Kidney (tissue), 14 donors: ENCODE data around the gene DUSP16. TPM values are rescaled to one million over a fixed set of nuclear protein-coding genes. Genes with fewer than 3 reads are reported as not detected.

Source experiments
- DNase-seq, 5 donors: peaks; one replicate each; pipeline ENCODE4 v3.0.0-alpha.2; 2013 to 2020
- FAIRE-seq: peaks from 2 replicates; lab custom pipeline; 2012; peaks lifted over from hg19 to GRCh38; lab: Jason Lieb, UNC
- H3K27ac ChIP-seq, 2 donors: one replicate each; pipeline ENCODE4 v1.7.0; 2013; ENCODE audit warnings: low read depth in 2 of 2, low read length in 2 of 2, inconsistent platforms in 1 of 2
- H3K27me3 ChIP-seq: one replicate; pipeline ENCODE4 v1.7.1; 2013; ENCODE audit warnings: low read length, inconsistent platforms; ENCODE audit not compliant: control insufficient read depth, insufficient read depth
- H3K36me3 ChIP-seq, 3 donors: one replicate each; pipeline versions ENCODE4 v1.7.0 to v1.7.1; 2013; ENCODE audit warnings: low read length in 3 of 3, control low read depth in 1 of 3, inconsistent platforms in 1 of 3; ENCODE audit not compliant: insufficient read depth in 3 of 3, control insufficient read depth in 2 of 3
- H3K4me1 ChIP-seq, 3 donors: one replicate each; pipeline versions ENCODE4 v1.7.0 to v1.7.1; 2013; ENCODE audit warnings: low read length in 3 of 3, inconsistent platforms in 1 of 3, low read depth in 1 of 3; ENCODE audit not compliant: control insufficient read depth in 2 of 3, insufficient read depth in 2 of 3
- H3K4me3 ChIP-seq, 3 donors: one replicate each; pipeline versions ENCODE4 v1.7.0 to v1.8.1; 2013; ENCODE audit warnings: low read length in 3 of 3, control low read depth in 1 of 3, inconsistent platforms in 1 of 3
- H3K9ac ChIP-seq, 3 donors: one replicate each; pipeline versions ENCODE4 v1.7.0 to v1.7.1; 2013; ENCODE audit warnings: low read length in 3 of 3, control low read depth in 1 of 3, inconsistent platforms in 1 of 3
- H3K9me3 ChIP-seq, 3 donors: one replicate each; pipeline versions ENCODE4 v1.7.0 to v1.7.1; 2013; ENCODE audit warnings: low read length in 3 of 3, control low read depth in 1 of 3, inconsistent platforms in 1 of 3; ENCODE audit not compliant: control insufficient read depth in 2 of 3, insufficient read depth in 1 of 3
- CTCF ChIP-seq: IDR thresholded peaks from 3 replicates; pipeline ENCODE4 v1.5.1; 2012; ENCODE audit warnings: mild to moderate bottlenecking, moderate library complexity, borderline replicate concordance; ENCODE audit not compliant: insufficient read depth; ENCODE audit errors: extremely low read depth
- intact Hi-C: fragments of 100-400 bp; cut with DNase I; formaldehyde crosslinking; loops from one replicate; pipeline ENCODE4 v1.11.1; 2022
- polyA plus RNA-seq: library from polyadenylated mRNA; stranded (reverse); fragments of 350-450 nt; fragmentation: Illumina TruSeq; extraction: RNeasy Lipid Tissue Mini Kit (QIAGEN cat#74804); gene quantifications from one replicate; pipeline ENCODE4 v1.2.3, GENCODE V29; 2014; ENCODE audit warnings: low read depth, low replicate concordance; ENCODE audit not compliant: insufficient read depth
- total RNA-seq: library from RNA; stranded (reverse); fragmentation: NEBNext Ultra II Directional; extraction: Animal tissue kit (Norgen Biotek cat#: 25700); gene quantifications from one replicate; pipeline ENCODE4 v1.2.1, GENCODE V29; 2021
- donor health status: control.
- donor health status: control.
- donor health status: control.
- donor health status: control.
- donor health status: control.
- donor health status: DM: yes; HTN: yes; CAD: no.
- donor health status: Normal renal cell carcinoma (clear cell type).

Gene DUSP16
- total and polyA plus RNA-seq, 2 donors from 2014 or later = 6.6 to 27.4 TPM

DNA sequence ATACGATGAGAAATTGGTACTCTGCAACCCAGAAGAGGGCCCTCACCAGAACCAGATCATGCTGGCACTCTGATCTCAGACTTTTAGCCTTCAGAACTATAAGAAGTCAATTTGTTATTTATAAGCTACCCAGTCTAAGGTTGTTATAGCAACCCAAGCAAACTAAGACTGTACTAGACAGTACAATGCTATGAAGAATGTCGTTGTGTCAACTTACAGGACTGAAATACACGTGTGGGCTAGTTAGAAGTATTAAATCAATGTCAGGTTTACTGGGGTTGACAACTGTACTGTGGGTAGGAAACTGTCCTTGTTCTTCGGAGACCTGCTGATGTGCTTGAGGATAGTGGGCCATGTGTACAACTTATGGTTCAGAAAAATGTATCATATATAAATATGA, 19.7 kb downstream of the DUSP16 start:
- H3K27ac ChIP-seq = no peak overlapping the region
- intact Hi-C loops = no loop called here
- no peak for FAIRE-seq

GRCh38 chr12:12542286-12542685, 20.4 kb downstream of the DUSP16 start:
- no peak for FAIRE-seq
- no peak overlapping the region for H3K4me3 ChIP-seq

More for the DNA sequence above, 19.7 kb downstream of the DUSP16 start:
- no peaks in the 10 kb centered on the region for H3K36me3 ChIP-seq
- no peak for TF ChIP-seq CTCF
- no peak overlapping the region for H3K9ac ChIP-seq
- no peaks in the 10 kb centered on the region for H3K27me3 ChIP-seq
- H3K9me3 ChIP-seq = no peaks in the 10 kb centered on the region
- peaks cover 2 to 4% (median 2%) of the 10 kb centered on the region in 3 donors for H3K4me1 ChIP-seq
- no peak overlapping the region for H3K4me3 ChIP-seq
- peak in 1 of 5 donors; percentile 14 for DNase-seq

DNA sequence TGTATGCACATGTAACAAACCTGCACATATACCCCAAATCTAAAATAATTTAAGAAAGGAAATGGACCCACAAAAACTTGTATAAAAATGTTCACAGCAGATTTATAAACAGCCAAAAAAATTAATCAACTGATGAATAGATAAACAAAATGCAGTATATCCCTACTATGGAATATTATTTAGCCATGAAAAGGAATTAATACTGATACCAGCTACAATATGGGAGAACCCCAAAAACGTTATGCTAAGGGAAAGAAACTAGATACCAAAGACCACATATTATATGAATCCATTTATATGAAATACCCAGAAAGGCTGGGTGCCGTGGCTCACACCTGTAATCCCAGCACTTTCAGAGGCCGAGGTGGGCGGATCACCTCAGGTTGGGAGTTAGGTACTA, 20.9 kb downstream of the DUSP16 start:
- FAIRE-seq = no peak
- Histone ChIP-seq H3K36me3 (no peaks in the 10 kb centered on the region), H3K9ac (no peak overlapping the region), H3K9me3 (no peaks in the 10 kb centered on the region), H3K27me3 (no peaks in the 10 kb centered on the region), H3K4me3 (no peak overlapping the region), H3K27ac (no peak overlapping the region), H3K4me1 (peaks cover 0 to 4% (median 2%) of the 10 kb centered on the region in 3 donors)
- TF ChIP-seq CTCF = no peak
- no peak for DNase-seq
- intact Hi-C loops = no loop called here

More at GRCh38 chr12:12542286-12542685, 20.4 kb downstream of the DUSP16 start:
- Histone ChIP-seq H3K9ac (no peak overlapping the region), H3K9me3 (no peaks in the 10 kb centered on the region), H3K27me3 (no peaks in the 10 kb centered on the region), H3K36me3 (no peaks in the 10 kb centered on the region), H3K27ac (no peak overlapping the region), H3K4me1 (peaks cover 0 to 4% (median 2%) of the 10 kb centered on the region in 3 donors)
- intact Hi-C loops = no loop called here
- no peak for TF ChIP-seq CTCF
- DNase-seq = no peak
